Measurements from ENCODE around the gene PACC1. TPM values are rescaled to one million over a fixed set of nuclear protein-coding genes. Genes with fewer than 3 reads are reported as not detected.
"Not testable (repeated sequence)": the region's sequence is repeated elsewhere in the genome, so short reads cannot be mapped to it uniquely, and the experiment has no call there.

The PACC1 gene
- total RNA-seq, 1 donor from 2014 or later, result 15.3 TPM

GRCh38 chr1:212323066-212323465 lies 91.6 kb downstream of the PACC1 start:
- H3K27me3 Mint-ChIP-seq (ENCODE audit: unreplicated experiment), result no peaks in the 10 kb centered on the region
- H3K9me3 Mint-ChIP-seq (ENCODE audit: unreplicated experiment), result no peaks in the 10 kb centered on the region
- H3K27ac Mint-ChIP-seq (ENCODE audit: unreplicated experiment), result no peak overlapping the region
- TF ChIP-seq CTCF (IDR thresholded peaks at IDR 0.05; ENCODE audit: unreplicated experiment), result no peak
- no peak overlapping the region for H3K4me3 Mint-ChIP-seq (ENCODE audit: unreplicated experiment)
- H3K36me3 Mint-ChIP-seq (ENCODE audit: low read depth, unreplicated experiment), result peaks cover 4% of the 10 kb centered on the region
- no peaks in the 10 kb centered on the region for H3K4me1 Mint-ChIP-seq (ENCODE audit: unreplicated experiment)
- no peak for DNase-seq (ENCODE audit: low spot score)

- not testable (repeated sequence) for H3K9me3 Mint-ChIP-seq (ENCODE audit: unreplicated experiment); H3K27me3 Mint-ChIP-seq (ENCODE audit: unreplicated experiment); H3K36me3 Mint-ChIP-seq (ENCODE audit: low read depth, unreplicated experiment); H3K27ac Mint-ChIP-seq (ENCODE audit: unreplicated experiment); H3K4me1 Mint-ChIP-seq (ENCODE audit: unreplicated experiment); H3K4me3 Mint-ChIP-seq (ENCODE audit: unreplicated experiment); DNase-seq (ENCODE audit: low spot score)
These were observed 93.7 kb downstream of the PACC1 start for GRCh38 chr1:212321031-212321430.

GRCh38 chr1:212317916-212318315 lies 96.8 kb downstream of the PACC1 start:
- Mint-ChIP-seq H3K9me3 (ENCODE audit: unreplicated experiment) (no peaks in the 10 kb centered on the region), H3K4me1 (ENCODE audit: unreplicated experiment) (peaks cover 6% of the 10 kb centered on the region)
- no peak for TF ChIP-seq CTCF (IDR thresholded peaks at IDR 0.05; ENCODE audit: unreplicated experiment)

GRCh38 chr1:212315907-212316306 lies 98.8 kb downstream of the PACC1 start:
- no peak for TF ChIP-seq CTCF (IDR thresholded peaks at IDR 0.05; ENCODE audit: unreplicated experiment)
- Mint-ChIP-seq H3K4me1 (ENCODE audit: unreplicated experiment) (peaks cover 6% of the 10 kb centered on the region), H3K27ac (ENCODE audit: unreplicated experiment) (no peak overlapping the region), H3K27me3 (ENCODE audit: unreplicated experiment) (no peaks in the 10 kb centered on the region), H3K4me3 (ENCODE audit: unreplicated experiment) (no peak overlapping the region), H3K36me3 (ENCODE audit: low read depth, unreplicated experiment) (peaks cover 4% of the 10 kb centered on the region), H3K9me3 (ENCODE audit: unreplicated experiment) (no peaks in the 10 kb centered on the region)
- peak; percentile 5 for DNase-seq (ENCODE audit: low spot score)

More at GRCh38 chr1:212317916-212318315, 96.8 kb downstream of the PACC1 start:
- H3K36me3 Mint-ChIP-seq (ENCODE audit: low read depth, unreplicated experiment), result peaks cover 4% of the 10 kb centered on the region
- no peak for DNase-seq (ENCODE audit: low spot score)
- no peak overlapping the region for H3K27ac Mint-ChIP-seq (ENCODE audit: unreplicated experiment)
- H3K27me3 Mint-ChIP-seq (ENCODE audit: unreplicated experiment), result no peaks in the 10 kb centered on the region
- no peak overlapping the region for H3K4me3 Mint-ChIP-seq (ENCODE audit: unreplicated experiment)

GRCh38 chr1:212315184-212315583 lies 99.5 kb downstream of the PACC1 start:
- H3K9me3 Mint-ChIP-seq (ENCODE audit: unreplicated experiment), result no peaks in the 10 kb centered on the region
- H3K4me1 Mint-ChIP-seq (ENCODE audit: unreplicated experiment), result peaks cover 11% of the 10 kb centered on the region
- H3K27me3 Mint-ChIP-seq (ENCODE audit: unreplicated experiment), result no peaks in the 10 kb centered on the region
- H3K36me3 Mint-ChIP-seq (ENCODE audit: low read depth, unreplicated experiment), result peaks cover 4% of the 10 kb centered on the region
- no peak overlapping the region for H3K27ac Mint-ChIP-seq (ENCODE audit: unreplicated experiment)
- H3K4me3 Mint-ChIP-seq (ENCODE audit: unreplicated experiment), result no peak overlapping the region
- DNase-seq (ENCODE audit: low spot score), result no peak
- TF ChIP-seq CTCF (IDR thresholded peaks at IDR 0.05; ENCODE audit: unreplicated experiment), result no peak

Other genes starting within 250 kb of the PACC1 start
- gene PPP2R5A, start 129.5 kb downstream of the PACC1 start, total RNA-seq (ENCODE audit: unreplicated experiment), result 25.5 TPM
- gene NENF, start 18.0 kb upstream of the PACC1 start, total RNA-seq (ENCODE audit: unreplicated experiment), result 25.6 TPM
- gene ATF3, start 193.9 kb upstream of the PACC1 start, total RNA-seq (ENCODE audit: unreplicated experiment), result 1.8 TPM